HepG2 (cell line): ENCODE results near the gene TUBA1C. TPM values are rescaled to one million over a fixed set of nuclear protein-coding genes. Genes with fewer than 3 reads are reported as not detected.
"Not testable (repeated sequence)": the region's sequence is repeated elsewhere in the genome, so short reads cannot be mapped to it uniquely, and the experiment has no call there.

Experiments
- ATAC-seq: fragments of 200-7000 bp; cut with Tn5 transposase; 3 replicates; pipeline ENCODE4 v1.9.1; 2020; ENCODE audit warnings: mild to moderate bottlenecking, moderate library complexity
- BruUV-seq: library from RNA; stranded (reverse); fragments of 400-500 nt; replicated peaks from 2 replicates; lab custom pipeline; 2021; lab: Mats Ljungman, UMichigan
- CTCF ChIA-PET: fragments of 300-600 bp; formaldehyde crosslinking; extraction: SDS; loops from one replicate; lab custom pipeline; 2021; ENCODE audit warnings: low total read pairs, inconsistent platforms, low intra/inter-chr PET ratio; lab: Yijun Ruan, JAX
- POLR2A ChIA-PET: fragments of 350-600 bp; sonication (Branson Sonifier 250); formaldehyde crosslinking; loops from one replicate; lab custom pipeline; 2020; ENCODE audit warnings: antibody characterized with exemption, inconsistent platforms; lab: Yijun Ruan, JAX
- DNase-seq: peaks from one replicate; pipeline ENCODE4 v3.0.0-alpha.2; 2015; ENCODE audit warnings: low spot score
- FAIRE-seq: peaks from 3 replicates; lab custom pipeline; 2011; peaks lifted over from hg19 to GRCh38; lab: Jason Lieb, UNC
- H2AFZ ChIP-seq: one replicate; pipeline ENCODE4 v1.6.1; 2011; ENCODE audit warnings: low read length, inconsistent platforms
- H3K27ac ChIP-seq: fragments of 300-600 bp; 3 replicates; pipeline ENCODE4 v1.8.0; 2011; ENCODE audit warnings: mixed run types, mild to moderate bottlenecking, mixed read lengths, low read length, inconsistent platforms; ENCODE audit not compliant: insufficient read depth; ENCODE audit errors: extremely low read length
- H3K27me3 ChIP-seq, 2 experiments: fragments of 200-600 bp in 1 of 2; 2 replicates in 1 of 2; 3 replicates in 1 of 2; pipeline versions ENCODE4 v1.6.0 to v1.8.0; 2011; ENCODE audit warnings: low read length in 2 of 2, mild to moderate bottlenecking in 2 of 2, moderate library complexity in 2 of 2, inconsistent platforms in 1 of 2; ENCODE audit not compliant: insufficient read depth in 2 of 2, control insufficient read depth in 1 of 2
- H3K36me3 ChIP-seq, 2 experiments: fragments of 200-600 bp in 1 of 2; replicated peaks in 1 of 2; 2 replicates in 1 of 2; 3 replicates in 1 of 2; pipeline versions ENCODE4 v1.5.1 to v1.8.0; 2011; ENCODE audit warnings: low read length in 2 of 2, inconsistent platforms in 1 of 2; ENCODE audit not compliant: insufficient read depth in 2 of 2, control insufficient read depth in 1 of 2
- H3K4me1 ChIP-seq: 2 replicates; pipeline ENCODE4 v1.5.1; 2012; ENCODE audit warnings: low read length, inconsistent platforms; ENCODE audit not compliant: insufficient read depth
- H3K4me2 ChIP-seq: 2 replicates; pipeline ENCODE4 v1.6.0; 2011; ENCODE audit warnings: low read depth, low read length, inconsistent platforms
- H3K4me3 ChIP-seq, 3 experiments: fragments of 200-600 bp in 1 of 3; sonication (generic), shearing (Covaris generic) in 1 of 3; replicated peaks in 1 of 3; 2 replicates each; pipeline ENCODE4 v1.5.1; 2011 to 2016; ENCODE audit warnings: low read length in 3 of 3, inconsistent platforms in 2 of 3, low read depth in 2 of 3, mild to moderate bottlenecking in 2 of 3, control low read depth in 1 of 3, mixed read lengths in 1 of 3; ENCODE audit not compliant: insufficient read depth in 1 of 3
- H3K79me2 ChIP-seq: one replicate; pipeline ENCODE4 v1.6.1; 2011; ENCODE audit warnings: low read length, inconsistent platforms; ENCODE audit not compliant: insufficient read depth
- H3K9ac ChIP-seq: 2 replicates; pipeline ENCODE4 v1.6.0; 2011; ENCODE audit warnings: mild to moderate bottlenecking, low read depth, low read length, inconsistent platforms; ENCODE audit not compliant: insufficient read depth
- H3K9me3 ChIP-seq: 2 replicates; pipeline ENCODE4 v1.5.1; 2012; ENCODE audit warnings: mild to moderate bottlenecking, low read length
- H4K20me1 ChIP-seq: 2 replicates; pipeline ENCODE4 v1.6.0; 2011; ENCODE audit warnings: inconsistent platforms, mild to moderate bottlenecking, low read length, moderate library complexity; ENCODE audit not compliant: insufficient read depth
- ZNF770 ChIP-seq: sonication (generic); formaldehyde crosslinking; IDR thresholded peaks from 2 replicates; pipeline ENCODE4 v1.5.0; 2020; ENCODE audit warnings: mild to moderate bottlenecking, missing genetic modification reagents
- ZNF775 ChIP-seq: sonication (generic); formaldehyde crosslinking; IDR thresholded peaks from 2 replicates; pipeline ENCODE4 v1.4.0; 2020; ENCODE audit warnings: missing genetic modification reagents, mild to moderate bottlenecking, moderate library complexity, borderline replicate concordance
- WGBS: methylation state at CpG from one replicate; pipeline ENCODE4 v1.1.6; 2017; ENCODE audit warnings: low lambda C conversion rate; 5-methylcytosine and 5-hydroxymethylcytosine counted together
- in situ Hi-C: cut with HindIII; loops from 2 replicates; pipeline ENCODE4 v1.10.0; 2017; ENCODE audit warnings: low pct_unique_long_range_greater_than_20kb; ENCODE audit not compliant: extremely low pct_ligation_motif_present
- intact Hi-C: fragments of 100-400 bp; cut with micrococcal nuclease; formaldehyde crosslinking; loops from one replicate; pipeline ENCODE4 v1.10.0; 2022; ENCODE audit not compliant: unreplicated experiment
- polyA plus RNA-seq, 8 experiments: library from polyadenylated mRNA; depleted of rRNA in 3 of 8; stranded (reverse) in 7 of 8; unstranded in 1 of 8; fragments of >200 nt; fragmentation: Illumina TruSeq in 4 of 8; extraction: Trizol in 4 of 8; gene quantifications; 2 replicates each; pipeline versions ENCODE4 v1.2.1 to v1.2.3, GENCODE V29; 2011 to 2016; ENCODE audit warnings: low read depth in 4 of 8, missing spikeins in 1 of 8, mixed read lengths in 1 of 8; ENCODE audit not compliant: insufficient read depth in 1 of 8
- total RNA-seq, 5 experiments: library from RNA; depleted of rRNA; stranded (reverse); fragments of >200 nt; fragmentation: Illumina TruSeq; extraction: Trizol; gene quantifications; 2 replicates each; pipeline ENCODE4 v1.2.3, GENCODE V29; 2016; ENCODE audit warnings: low read depth in 1 of 5

Gene TUBA1C
- total and polyA plus RNA-seq, 2 of the 13 experiments (the other 11 are each of a cell fraction or from before 2014, with no cell fraction given), result 693 to 1,075 TPM

- H3K27me3 ChIP-seq, ATAC-seq, POLR2A ChIA-PET, H3K27ac ChIP-seq, H3K4me3 ChIP-seq, intact Hi-C loops, H3K9ac ChIP-seq, H3K79me2 ChIP-seq, CTCF ChIA-PET, H2AFZ ChIP-seq, H4K20me1 ChIP-seq, H3K4me2 ChIP-seq, H3K9me3 ChIP-seq, DNase-seq, BruUV-seq, in situ Hi-C loops, FAIRE-seq, H3K36me3 ChIP-seq: not testable (repeated sequence)
- WGBS, result 68% methylated on average over 9 of the region's 9 CpGs
- peaks cover 15% of the 10 kb centered on the region for H3K4me1 ChIP-seq
Measured at GRCh38 chr12:49320411-49321103, 55.7 kb downstream of the TUBA1C start.

- DNase-seq (no peak), ATAC-seq (no peak; the same call in 2 of the 3 replicates), FAIRE-seq (peak; percentile 8)
- H3K36me3 ChIP-seq, result peaks cover 10 to 19% of the 10 kb centered on the region in 2 experiments
- BruUV-seq, result TSS peak; percentile 94
- peak overlapping the region; percentile 81 for H3K4me2 ChIP-seq
- peak overlapping the region; percentile 72 to 98 (median 81) for H3K4me3 ChIP-seq
- H2AFZ ChIP-seq, result no peak overlapping the region
- H3K9ac ChIP-seq, result peak overlapping the region; percentile 82
- H3K9me3 ChIP-seq, result no peaks in the 10 kb centered on the region
- ChIA-PET CTCF (no interaction called here), POLR2A (interaction anchor here (0.7 to 2.2 kb wide), 15 partner anchors 10 to 419 kb away, joined by 3 to 18 read pairs (median 4); partner anchors contain the start of genes DNAJC22, PRPF40B, SPATS2 and TMBIM6)
- TF ChIP-seq ZNF770 (CRISPR knock-in tag) (peak; percentile 98), ZNF775 (CRISPR knock-in tag) (no peak)
- intact Hi-C loops (no loop called here), in situ Hi-C loops (no loop called here)
- H3K27ac ChIP-seq, result peak overlapping the region; percentile 47
- no peaks in the 10 kb centered on the region for H4K20me1 ChIP-seq
- peaks cover 8% of the 10 kb centered on the region for H3K79me2 ChIP-seq
- WGBS, result 10% methylated on average over 12 of the region's 12 CpGs
- H3K4me1 ChIP-seq, result peaks cover 15% of the 10 kb centered on the region
- H3K27me3 ChIP-seq, result peaks cover 0 to 4% of the 10 kb centered on the region in 2 experiments; a peak in 1 of 5 replicates
Measured at GRCh38 chr12:49322367-49322707, 57.5 kb downstream of the TUBA1C start.
